ENCODE results near the gene NACC2.

- no peak for TF ChIP-seq CTCF (IDR thresholded peaks at IDR 0.05; ENCODE audit: low read length)
- no peak for TF ChIP-seq EZH2phosphoT487 (IDR thresholded peaks at IDR 0.05; ENCODE audit: low read length)
- no peak for TF ChIP-seq EZH2 (optimal IDR thresholded peaks at IDR 0.05; ENCODE audit: low read depth, low read length)
Observed at GRCh38 chr9:136024286-136024685, 70.8 kb downstream of the NACC2 start.

All from MM.1S (cell line).